NCI-H69 (cell line): ENCODE measurements around the gene ZNF846.
"Not testable (repeated sequence)": the region's sequence is repeated elsewhere in the genome, so short reads cannot be mapped to it uniquely, and the experiment has no call there.

Experiments used
- DNase-seq: peaks from one replicate; lab custom pipeline; 2025; lab: John Stamatoyannopoulos, UW

Gene ZNF846

DNA sequence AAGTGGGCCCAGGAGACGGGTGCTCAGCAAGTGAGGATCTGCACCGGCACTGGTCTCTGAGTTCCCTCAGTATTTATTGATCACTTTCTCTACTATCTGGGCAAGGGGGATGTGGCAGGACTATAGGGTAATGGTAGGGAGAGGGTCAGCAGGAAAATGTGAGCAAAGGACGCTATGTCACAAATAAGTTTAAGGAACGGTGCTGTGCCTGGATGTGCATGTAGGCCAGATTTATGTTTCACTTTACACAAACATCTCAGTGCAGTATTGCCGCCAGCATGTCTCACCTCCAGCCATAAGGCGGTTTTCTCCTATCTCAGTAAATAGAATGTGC lies 15.6 kb upstream of the ZNF846 start:
- not testable (repeated sequence) for DNase-seq

DNA sequence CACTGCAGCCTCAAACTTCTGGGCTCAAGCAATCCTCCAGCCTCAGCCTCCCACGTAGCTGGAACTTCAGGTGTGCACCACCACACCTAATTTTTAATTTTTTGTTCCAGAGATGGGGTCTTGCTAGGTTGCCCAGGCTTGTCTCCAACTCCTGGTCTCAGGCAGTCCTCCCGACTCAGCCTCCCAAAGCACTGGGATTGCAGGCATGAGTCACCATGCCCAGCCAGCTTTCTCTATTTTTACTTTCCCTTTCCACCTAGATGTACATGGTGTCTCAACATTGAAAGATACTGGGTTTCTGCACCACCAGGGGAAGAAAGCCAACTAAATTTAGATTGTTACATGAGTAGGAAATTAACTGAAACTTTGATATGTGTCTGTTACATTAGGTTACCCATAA lies 13.8 kb upstream of the ZNF846 start:
- DNase-seq = no peak

DNA sequence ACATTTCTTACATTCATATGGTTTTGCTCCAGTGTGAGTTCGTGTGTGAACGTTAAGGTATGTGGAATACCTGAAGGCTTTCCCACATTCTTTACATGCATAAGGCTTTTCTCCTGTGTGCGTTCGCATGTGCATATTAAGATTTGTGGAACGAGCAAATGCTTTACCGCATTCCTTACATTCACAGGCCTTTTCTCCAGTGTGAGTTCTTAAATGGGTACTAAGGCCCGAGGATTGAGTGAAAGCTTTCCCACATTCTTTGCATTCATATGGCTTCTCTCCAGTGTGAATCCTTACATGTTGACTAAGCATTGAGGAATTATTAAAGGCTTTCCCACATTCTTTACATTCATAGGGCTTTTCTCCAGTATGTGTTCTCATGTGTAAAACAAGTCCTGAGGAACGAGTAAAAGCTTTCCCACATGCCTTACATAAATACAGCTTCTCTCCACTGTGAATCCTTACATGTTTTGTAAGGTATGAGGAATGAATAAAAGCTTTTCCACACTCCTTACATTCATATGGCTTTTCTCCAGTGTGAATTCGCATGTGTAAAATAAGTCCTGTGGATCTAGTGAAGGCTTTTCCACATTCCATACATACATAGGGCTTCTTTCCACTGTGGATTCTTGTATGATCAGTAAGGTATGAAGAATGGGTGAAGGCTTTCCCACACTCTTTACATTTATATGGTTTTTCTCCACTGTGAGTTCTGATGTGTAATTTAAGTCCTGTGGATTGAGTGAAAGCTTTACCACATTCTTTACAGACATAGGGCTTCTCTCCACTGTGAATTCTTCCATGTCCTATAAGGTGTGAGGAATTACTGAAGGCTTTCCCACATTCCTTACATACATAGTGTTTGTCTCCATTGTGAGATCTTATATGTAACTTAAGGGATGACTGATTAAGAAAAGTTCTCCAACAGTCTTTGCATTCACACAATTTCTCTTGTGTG lies 10.7 kb downstream of the ZNF846 start:
- no peak for DNase-seq

DNA sequence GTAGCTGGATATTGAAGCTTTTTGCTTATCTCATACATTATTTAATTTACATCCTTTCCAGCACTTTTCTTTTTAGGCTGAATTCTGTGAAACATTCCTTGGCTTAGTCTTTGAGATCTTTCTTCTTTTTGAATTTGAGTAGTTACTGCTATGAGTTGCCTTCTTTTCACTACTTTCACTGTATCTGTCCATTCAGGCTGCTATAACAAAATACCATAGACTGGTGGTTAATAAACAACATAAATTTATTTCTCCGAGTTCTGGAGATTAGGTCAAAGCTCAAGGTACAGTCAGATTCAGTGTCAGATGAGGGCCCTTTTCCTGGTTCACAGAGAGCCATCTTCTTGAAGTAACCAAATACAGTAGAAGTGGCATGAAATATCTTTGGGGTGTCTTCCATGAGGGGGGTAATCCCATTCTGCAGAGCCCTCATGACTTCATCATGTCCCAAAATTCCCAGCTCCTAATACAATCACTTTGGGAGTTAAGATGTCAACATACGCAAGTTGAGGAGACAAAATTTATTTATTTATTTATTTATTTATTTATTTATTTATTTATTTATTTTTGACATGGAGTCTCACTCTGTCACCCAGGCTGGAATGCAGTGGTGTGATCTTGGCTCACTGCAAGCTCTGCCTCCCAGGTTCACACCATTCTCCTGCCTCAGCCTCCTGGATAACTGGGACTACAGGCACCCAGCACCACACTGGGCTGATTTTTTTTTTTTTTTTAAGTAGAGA lies 15.7 kb downstream of the ZNF846 start:
- DNase-seq = no peak

DNA sequence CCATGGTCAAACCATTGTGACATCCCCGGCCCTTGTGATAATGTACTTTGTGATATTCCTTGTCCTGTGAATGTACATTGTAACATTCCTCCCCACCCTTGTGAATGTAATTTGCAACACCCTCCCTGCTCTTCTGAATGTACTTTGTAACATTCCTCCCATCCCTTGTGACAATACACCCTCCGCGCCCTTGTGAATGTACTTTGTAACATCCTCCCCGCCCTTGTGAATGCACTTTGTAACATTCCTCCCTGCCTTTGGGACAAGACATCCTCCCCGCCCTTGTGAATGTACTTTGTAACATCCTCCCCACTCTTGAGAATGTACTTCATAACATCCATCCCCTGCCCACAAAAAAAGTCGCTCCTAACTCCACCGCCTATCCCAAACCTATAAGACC lies 17.1 kb downstream of the ZNF846 start:
- no peak for DNase-seq

DNA sequence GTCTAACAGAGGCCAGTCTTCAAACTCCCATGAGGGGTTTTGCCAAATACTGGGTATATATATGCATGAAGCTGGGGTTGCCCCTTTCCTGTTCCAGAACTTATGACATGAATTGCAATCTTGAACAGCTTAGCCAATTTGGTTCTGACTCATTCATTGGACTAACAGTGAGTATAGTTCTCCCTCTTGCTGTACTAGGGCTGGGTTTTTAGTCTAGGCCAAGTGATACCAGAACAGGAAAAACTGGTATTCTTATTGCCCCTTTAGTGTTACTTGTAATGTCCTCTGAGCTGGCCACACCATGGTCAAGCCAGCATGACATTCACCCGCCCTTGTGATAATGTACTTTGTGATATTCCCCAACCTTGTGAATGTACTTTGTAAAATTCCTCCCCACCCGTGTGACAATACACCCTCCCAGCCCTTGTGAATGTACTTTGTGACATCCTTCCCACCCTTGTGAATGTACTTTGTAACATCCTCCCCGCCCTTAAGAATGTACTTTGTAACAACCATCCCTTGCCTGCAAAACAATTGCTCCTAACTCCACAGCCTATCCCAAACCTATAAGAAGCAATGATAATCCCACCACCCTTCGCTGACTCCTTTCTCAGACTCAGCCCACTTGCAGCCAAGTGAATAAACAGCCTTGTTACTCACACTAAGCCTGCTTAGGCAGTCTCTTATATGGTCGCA lies 26.9 kb downstream of the ZNF846 start:
- DNase-seq = no peak

DNA sequence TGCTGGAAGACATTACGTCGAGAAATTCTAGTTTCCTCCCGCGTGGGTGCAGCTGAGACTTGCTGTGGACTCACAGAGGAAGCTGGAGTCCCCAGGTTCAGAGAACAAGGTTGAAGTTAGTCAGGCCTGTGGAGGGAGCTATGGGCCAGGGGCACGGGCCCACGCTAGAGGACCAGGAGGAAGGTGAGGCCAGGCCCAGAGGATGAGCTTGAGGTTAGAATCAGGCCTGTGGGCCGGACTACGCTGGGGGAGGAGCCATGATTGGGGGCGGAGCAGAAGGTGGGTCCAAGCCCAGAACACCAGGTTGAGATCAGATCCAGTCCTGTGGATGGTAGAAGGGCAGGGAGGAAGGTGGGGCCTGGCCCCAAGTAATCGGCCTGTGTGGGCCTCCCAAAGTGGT lies 32.6 kb downstream of the ZNF846 start:
- DNase-seq = no peak

DNA sequence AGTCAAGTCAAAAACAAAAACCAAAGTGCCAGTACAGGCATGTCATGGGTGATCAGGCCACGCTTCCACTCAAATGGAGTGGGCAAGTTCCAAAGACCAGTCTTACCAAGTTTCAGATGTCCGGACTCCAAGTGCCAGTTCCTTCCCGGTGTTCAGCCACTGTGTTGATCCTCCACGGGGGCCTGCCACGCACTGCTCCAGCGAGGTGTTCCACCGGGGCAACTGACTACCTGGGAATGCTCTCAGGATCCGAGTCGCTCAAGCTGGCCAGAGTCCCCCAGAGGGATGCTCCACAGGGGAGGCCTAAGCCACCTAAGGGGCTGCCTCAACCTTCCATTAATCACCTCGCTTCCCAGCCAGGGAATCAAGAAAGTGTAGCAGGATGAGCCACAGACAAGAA lies 38.5 kb downstream of the ZNF846 start:
- not testable (repeated sequence) for DNase-seq

DNA sequence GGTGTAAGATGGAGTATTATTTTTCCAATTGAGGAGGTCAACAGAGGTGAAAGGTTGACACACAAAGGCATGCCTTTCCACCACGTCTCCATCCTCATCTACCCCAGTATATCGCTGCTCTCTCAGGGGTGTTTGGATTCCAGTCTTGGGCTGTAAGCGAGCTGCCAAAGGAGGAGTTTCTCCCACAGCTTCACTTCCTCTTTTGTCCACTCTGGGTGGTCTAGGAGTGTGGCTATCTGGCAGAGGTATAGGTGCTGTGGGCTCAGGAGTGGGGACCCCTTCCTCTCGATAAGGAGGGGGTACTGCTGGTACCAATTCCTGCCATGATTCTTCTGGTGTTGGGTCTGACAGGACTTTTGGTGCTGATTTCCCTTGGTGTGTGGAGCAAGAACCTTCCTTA lies 39.4 kb downstream of the ZNF846 start:
- no peak for DNase-seq

DNA sequence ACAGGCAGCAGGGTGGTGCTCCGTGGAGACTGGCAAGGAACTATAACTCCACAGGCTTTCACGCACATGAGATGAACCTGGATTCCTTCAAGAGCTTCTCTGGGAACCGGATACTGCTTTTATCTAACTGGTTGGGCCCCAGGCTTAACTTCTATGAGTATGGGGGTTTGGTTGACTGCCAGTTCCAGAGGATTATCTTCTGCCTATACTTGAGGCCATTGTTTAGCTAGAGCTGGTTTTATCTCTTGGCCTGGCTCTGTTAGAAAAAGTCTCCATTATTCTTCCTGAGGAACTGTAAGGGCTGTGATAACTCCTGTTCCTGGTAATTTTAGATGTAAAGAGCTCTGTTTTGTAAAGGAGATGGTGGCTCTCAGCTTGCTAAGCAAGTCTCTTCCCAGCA lies 40.9 kb downstream of the ZNF846 start:
- no peak for DNase-seq

DNA sequence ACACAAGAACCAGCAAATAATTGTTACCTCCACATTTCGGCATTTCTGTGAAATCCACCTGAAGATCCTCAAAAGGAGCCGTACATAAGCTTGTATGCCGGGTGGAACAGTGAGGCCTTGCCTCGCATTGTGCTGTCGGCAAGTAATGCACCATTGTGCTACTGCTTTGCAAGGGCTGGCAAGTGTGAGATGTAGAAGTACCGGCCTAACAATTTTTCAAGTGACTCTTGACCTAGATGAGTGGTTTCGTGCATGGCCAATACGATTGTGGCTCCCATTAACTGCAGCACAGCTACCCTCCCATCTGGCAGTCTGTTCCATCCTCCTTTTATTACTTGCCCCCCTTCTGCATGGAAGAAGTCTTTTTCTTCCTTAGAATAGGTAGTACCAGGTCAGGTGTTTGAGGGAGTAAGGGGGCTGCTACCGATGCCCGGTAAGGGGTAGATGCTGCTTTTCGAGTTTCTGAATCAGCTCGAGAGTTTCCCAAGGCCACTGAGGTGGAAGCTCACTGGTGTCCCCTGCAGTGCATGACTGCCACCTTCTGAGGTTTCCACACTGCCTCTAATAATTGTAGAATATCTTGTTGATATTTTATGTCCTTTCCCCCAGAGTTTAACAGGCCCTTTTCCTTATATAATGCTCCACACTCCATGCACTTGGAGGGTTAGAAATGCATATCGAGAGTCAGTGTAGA lies 42.9 kb downstream of the ZNF846 start:
- not testable (repeated sequence) for DNase-seq

DNA sequence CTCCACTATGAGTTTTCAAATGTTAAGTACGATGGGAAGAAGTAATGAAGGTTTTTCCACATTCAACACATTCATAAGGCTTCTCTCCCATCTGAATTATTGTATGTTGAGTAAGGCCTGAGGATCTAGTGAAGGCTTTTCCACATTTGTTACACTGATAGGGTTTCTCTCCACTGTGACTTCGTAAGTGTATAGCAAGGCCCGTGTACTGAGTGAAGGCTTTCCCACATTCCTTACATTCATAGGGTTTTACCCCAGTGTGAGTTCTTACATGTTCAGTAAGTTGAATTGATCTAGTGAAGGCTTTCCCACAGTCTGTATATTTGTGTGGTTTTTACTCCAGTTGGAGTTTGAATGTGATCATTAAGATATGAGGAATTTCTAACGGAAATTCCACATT lies 44.4 kb downstream of the ZNF846 start:
- no peak for DNase-seq

DNA sequence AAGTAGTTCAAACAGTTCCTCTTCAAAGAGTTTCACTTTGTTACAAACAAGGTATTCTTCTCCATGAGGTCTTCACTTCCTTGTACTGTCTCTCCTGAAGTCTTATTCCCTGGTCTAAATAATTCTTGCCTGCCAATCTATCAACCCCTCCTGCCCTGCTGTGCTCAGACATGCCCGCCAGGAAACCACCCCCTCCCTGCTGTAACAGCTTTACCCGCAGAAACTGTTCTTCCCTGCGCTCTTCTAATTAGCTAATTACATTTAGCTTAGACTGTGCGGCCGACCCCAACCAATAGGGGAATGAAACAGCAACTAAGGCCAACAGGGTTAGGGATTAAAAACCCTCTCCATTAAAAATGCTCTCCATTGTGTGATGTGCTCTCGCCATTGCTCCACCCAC lies 46.7 kb downstream of the ZNF846 start:
- DNase-seq = peak; percentile 38

DNA sequence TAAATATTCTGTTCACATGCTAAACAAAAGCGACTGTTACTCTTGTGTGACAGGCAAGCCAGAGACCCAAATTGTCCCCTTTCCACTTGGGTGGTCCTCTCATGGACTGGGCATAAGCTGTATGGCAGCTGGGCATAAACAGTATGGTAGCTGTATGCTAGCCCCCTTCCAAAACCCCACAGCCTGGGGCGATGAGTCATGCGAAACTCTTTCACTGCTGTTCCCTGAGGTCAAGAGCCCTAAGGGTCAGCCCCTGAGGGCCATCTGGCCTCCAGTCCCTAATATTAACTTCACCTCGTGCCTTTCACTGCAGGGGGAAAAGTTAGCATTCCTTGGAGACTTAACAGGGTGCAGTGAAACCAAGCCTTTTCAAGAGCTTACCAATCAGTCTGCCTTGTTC lies 48.0 kb downstream of the ZNF846 start:
- DNase-seq = no peak

DNA sequence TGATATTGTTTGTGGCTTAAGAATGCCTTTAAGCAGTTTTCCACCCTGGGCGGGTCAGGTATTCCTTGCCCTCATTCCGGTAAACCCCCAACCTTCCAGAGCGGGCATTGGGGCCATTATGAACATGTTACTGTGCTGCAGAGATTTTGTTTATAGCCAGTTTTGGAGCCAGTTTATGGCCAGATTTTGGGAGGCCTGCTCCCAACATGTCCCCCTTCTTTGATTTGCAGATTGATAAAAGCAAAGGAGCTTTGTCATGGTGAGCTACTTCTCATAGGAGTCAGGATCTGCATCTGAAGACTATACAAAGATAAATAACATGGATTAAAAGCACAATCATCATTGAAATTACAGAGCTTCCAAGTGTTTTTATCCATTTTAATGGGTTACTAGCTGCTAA lies 56.7 kb downstream of the ZNF846 start:
- no peak for DNase-seq

DNA sequence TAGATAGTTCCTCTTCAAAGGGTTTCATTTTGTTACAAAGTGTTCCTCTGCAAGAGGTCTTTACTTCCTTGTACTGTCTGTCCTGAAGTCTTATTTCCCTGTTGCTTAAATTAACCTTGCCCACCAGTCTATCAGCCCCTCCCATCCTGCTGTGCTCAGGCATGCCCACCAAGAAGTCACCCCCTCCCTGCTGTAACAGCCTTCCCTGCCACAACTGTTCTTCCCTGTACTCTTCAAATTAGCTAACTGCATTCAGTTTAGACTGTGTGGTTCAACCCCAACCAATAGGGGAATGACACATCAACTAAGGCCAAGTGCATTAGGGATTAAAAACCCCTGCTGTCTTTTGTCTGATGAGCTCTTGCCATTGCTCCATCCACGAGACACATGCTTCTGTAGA lies 59.2 kb downstream of the ZNF846 start:
- no peak for DNase-seq

DNA sequence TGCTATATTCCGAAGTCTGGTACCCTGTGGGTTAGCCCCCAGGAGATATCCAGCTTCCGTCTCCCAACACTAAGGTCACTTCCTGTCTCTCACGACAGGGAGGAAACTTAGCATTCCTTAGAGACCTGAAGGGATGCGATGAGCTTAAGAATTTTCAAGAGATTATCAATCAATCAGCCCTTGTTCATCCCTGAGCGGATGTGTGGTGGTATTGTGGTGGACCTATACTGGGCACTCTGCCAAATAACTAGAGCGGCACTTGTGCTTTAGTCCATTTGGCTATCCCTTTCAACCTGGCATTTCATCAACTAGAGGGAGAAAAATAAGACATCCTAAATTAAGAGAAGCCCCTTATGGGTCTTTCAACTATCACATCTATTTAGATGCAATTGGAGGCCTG lies 62.7 kb downstream of the ZNF846 start:
- no peak for DNase-seq

DNA sequence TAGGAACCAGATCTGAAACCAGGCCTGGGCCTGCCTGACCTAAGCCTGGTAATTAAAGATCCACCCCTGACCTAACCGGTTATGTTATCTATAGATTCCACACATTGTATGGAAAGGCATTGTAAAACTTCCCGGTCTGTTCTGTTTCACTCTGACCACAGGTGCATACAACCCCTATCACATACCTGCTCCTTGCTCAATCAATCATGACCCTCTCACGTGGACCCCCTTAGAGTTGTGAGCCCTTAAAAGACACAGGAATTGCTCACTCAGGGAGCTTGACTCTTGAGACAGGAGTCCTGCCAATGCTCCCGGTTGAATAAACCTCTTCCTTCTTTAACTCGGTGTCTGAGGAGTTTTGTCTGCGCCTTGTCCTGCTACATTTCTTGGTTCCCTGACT lies 66.4 kb downstream of the ZNF846 start:
- DNase-seq = no peak
